Gastroesophageal sphincter (tissue), 4 donors: ENCODE results near the gene ADAMTS2. TPM values are rescaled to one million over a fixed set of nuclear protein-coding genes. Genes with fewer than 3 reads are reported as not detected.

ENCODE experiments used
- ATAC-seq: fragments of 150-250 bp; one replicate; pipeline ENCODE4 v1.9.1; 2016; ENCODE audit warnings: mild to moderate bottlenecking, moderate library complexity
- H3K27ac ChIP-seq, 4 donors: fragments of 200-600 bp; sonication (generic) in 3 of 4; 1 replicate in 3 of 4; 2 replicates in 1 of 4; pipeline ENCODE4 v1.5.1; 2016 to 2019
- H3K27me3 ChIP-seq: fragments of 200-600 bp; sonication (generic); one replicate; pipeline ENCODE4 v1.5.1; 2019
- H3K36me3 ChIP-seq, 2 donors: fragments of 200-600 bp; sonication (generic); one replicate each; pipeline ENCODE4 v1.5.1; 2019; ENCODE audit warnings: control low read depth in 1 of 2
- H3K4me1 ChIP-seq, 3 donors: fragments of 200-600 bp; sonication (generic); 1 replicate in 2 of 3; 2 replicates in 1 of 3; pipeline ENCODE4 v1.5.1; 2016 to 2019; ENCODE audit warnings: control low read depth in 2 of 3
- H3K4me3 ChIP-seq, 2 donors: fragments of 200-600 bp; sonication (generic); one replicate each; pipeline ENCODE4 v1.5.1; 2019; ENCODE audit warnings: mild to moderate bottlenecking in 1 of 2, moderate library complexity in 1 of 2
- H3K9me3 ChIP-seq, 3 donors: fragments of 200-600 bp; sonication (generic); one replicate each; pipeline ENCODE4 v1.5.1; 2017 to 2019; ENCODE audit warnings: control low read depth in 2 of 3
- CTCF ChIP-seq, 4 experiments: fragments of 200-600 bp in 2 of 4; fragments of 450-650 bp in 2 of 4; sonication (generic) in 1 of 4; IDR thresholded peaks; one replicate each; pipeline ENCODE4 v1.5.1; 2017 to 2019; ENCODE audit warnings: antibody characterized with exemption in 4 of 4, mild to moderate bottlenecking in 2 of 4, moderate library complexity in 2 of 4
- EP300 ChIP-seq: sonication (generic); formaldehyde crosslinking; IDR thresholded peaks from one replicate; pipeline ENCODE4 v1.6.1; 2017; ENCODE audit warnings: antibody characterized with exemption, mild to moderate bottlenecking
- POLR2A ChIP-seq, 2 donors: fragments of 450-650 bp; IDR thresholded peaks; one replicate each; pipeline ENCODE4 v1.6.1; 2017; ENCODE audit warnings: antibody characterized with exemption in 2 of 2, mild to moderate bottlenecking in 2 of 2, moderate library complexity in 1 of 2
- POLR2AphosphoS5 ChIP-seq: sonication (generic); formaldehyde crosslinking; IDR thresholded peaks from one replicate; pipeline ENCODE4 v1.6.1; 2017; ENCODE audit warnings: antibody characterized with exemption
- WGBS, 2 donors: methylation state at CpG; one replicate each; pipeline ENCODE4 v1.1.5; 2018; ENCODE audit warnings: low coverage in 1 of 2; 5-methylcytosine and 5-hydroxymethylcytosine counted together
- total RNA-seq, 4 donors: library from RNA; depleted of rRNA; stranded (reverse); fragments of >200 nt; gene quantifications; one replicate each; pipeline ENCODE4 v1.1.0, GENCODE V29; 2016

ADAMTS2 gene
- total RNA-seq, 4 donors from 2014 or later, result 14.8 to 24.8 (median 22.6) TPM

- TF ChIP-seq POLR2A (IDR thresholded peaks at IDR 0.05) (no peak), POLR2AphosphoS5 (no peak), CTCF (IDR thresholded peaks at IDR 0.05) (no peak), EP300 (no peak)
- no peak overlapping the region for H3K27ac ChIP-seq
- H3K36me3 ChIP-seq, result no peaks in the 10 kb centered on the region
- no peak overlapping the region for H3K4me3 ChIP-seq
- H3K4me1 ChIP-seq, result no peaks in the 10 kb centered on the region
- WGBS, 2 donors, result 75 to 87% methylated on average over 15 to 20 of the region's 31 CpGs
- H3K9me3 ChIP-seq, result no peaks in the 10 kb centered on the region
- ATAC-seq, result no peak
- no peaks in the 10 kb centered on the region for H3K27me3 ChIP-seq
Measured at GRCh38 chr5:179374506-179375235, 29.4 kb upstream of the ADAMTS2 start.

- Histone ChIP-seq H3K9me3 (no peaks in the 10 kb centered on the region), H3K27me3 (no peaks in the 10 kb centered on the region), H3K4me3 (no peak overlapping the region), H3K4me1 (no peaks in the 10 kb centered on the region), H3K36me3 (no peaks in the 10 kb centered on the region), H3K27ac (no peak overlapping the region)
- TF ChIP-seq POLR2A (IDR thresholded peaks at IDR 0.05) (no peak), EP300 (no peak), CTCF (IDR thresholded peaks at IDR 0.05) (no peak), POLR2AphosphoS5 (no peak)
- no peak for ATAC-seq
- 84 to 85% methylated on average over 13 of the region's 20 CpGs for WGBS, 2 donors
Measured at GRCh38 chr5:179373961-179374505, 28.8 kb upstream of the ADAMTS2 start.

GRCh38 chr5:179373101-179373934, 28.1 kb upstream of the ADAMTS2 start:
- Histone ChIP-seq H3K4me3 (no peak overlapping the region), H3K27ac (no peak overlapping the region), H3K36me3 (no peaks in the 10 kb centered on the region), H3K27me3 (peaks cover 4% of the 10 kb centered on the region), H3K9me3 (no peaks in the 10 kb centered on the region), H3K4me1 (no peaks in the 10 kb centered on the region)
- TF ChIP-seq POLR2AphosphoS5 (no peak), CTCF (IDR thresholded peaks at IDR 0.05) (no peak), POLR2A (IDR thresholded peaks at IDR 0.05) (no peak)
- WGBS, 2 donors, result 81 to 83% methylated on average over 5 to 8 of the region's 26 CpGs
- ATAC-seq, result no peak

- TF ChIP-seq POLR2A (IDR thresholded peaks at IDR 0.05), result no peak
- no peak for TF ChIP-seq POLR2AphosphoS5
- no peak for TF ChIP-seq EP300
- no peak for TF ChIP-seq CTCF (IDR thresholded peaks at IDR 0.05)
- H3K27ac ChIP-seq, result no peak overlapping the region
- WGBS, 2 donors, result 91 to 100% methylated on average over 1 to 6 of the region's 14 CpGs
- peaks cover 14% of the 10 kb centered on the region for H3K27me3 ChIP-seq
- no peaks in the 10 kb centered on the region for H3K9me3 ChIP-seq
- ATAC-seq, result no peak
- no peaks in the 10 kb centered on the region for H3K36me3 ChIP-seq
- no peaks in the 10 kb centered on the region for H3K4me1 ChIP-seq
- no peak overlapping the region for H3K4me3 ChIP-seq
Measured at GRCh38 chr5:179371681-179372680, 26.7 kb upstream of the ADAMTS2 start.
